K562 (cell line): Measurements from ENCODE around the gene TYMP. TPM values are rescaled to one million over a fixed set of nuclear protein-coding genes. Genes with fewer than 3 reads are reported as not detected.
A peak's percentile ranks its signal among the peaks of the same experiment; 100 is the strongest.

Experiments
- ATAC-seq: fragments of 200-7000 bp; cut with Tn5 transposase; 3 replicates; pipeline ENCODE4 v1.9.1; 2020; ENCODE audit warnings: moderate library complexity
- BruUV-seq: library from RNA; stranded (reverse); fragments of 400-500 nt; replicated peaks from 2 replicates; lab custom pipeline; 2021; lab: Mats Ljungman, UMichigan
- CTCF ChIA-PET: fragments of 300-600 bp; formaldehyde crosslinking; extraction: SDS; loops from one replicate; lab custom pipeline; 2021; ENCODE audit warnings: low intra/inter-chr PET ratio; lab: Yijun Ruan, JAX
- POLR2A ChIA-PET: fragments of 300-600, 350-650 bp; sonication (Branson Sonifier 250); formaldehyde crosslinking; extraction: SDS; loops from one replicate; lab custom pipeline; 2021; ENCODE audit warnings: antibody characterized with exemption, inconsistent platforms; lab: Yijun Ruan, JAX
- DNase-seq, 4 experiments: peaks; one replicate each; pipeline versions ENCODE4 v3.0.0 to v3.0.0-alpha.2; 2011 to 2018; ENCODE audit warnings: low spot score in 3 of 4, mixed read lengths in 3 of 4; ENCODE audit errors: extremely low read depth in 1 of 4
- FAIRE-seq: peaks from 2 replicates; lab custom pipeline; 2011; peaks lifted over from hg19 to GRCh38; lab: Jason Lieb, UNC
- H2AFZ ChIP-seq: 2 replicates; pipeline ENCODE4 v1.6.0; 2011; ENCODE audit warnings: low read depth, low read length, control low read depth, inconsistent platforms
- H3K27ac ChIP-seq: fragments of 200-600 bp; 3 replicates; pipeline ENCODE4 v1.8.0; 2011; ENCODE audit warnings: low read depth, mild to moderate bottlenecking, control low read depth, inconsistent platforms, low read length, moderate library complexity, mixed read lengths; ENCODE audit errors: extremely low read depth
- H3K27me3 ChIP-seq, 2 experiments: fragments of 300-600 bp in 1 of 2; 2 replicates in 1 of 2; 3 replicates in 1 of 2; pipeline versions ENCODE4 v1.6.0 to v1.8.0; 2011; ENCODE audit warnings: inconsistent platforms in 2 of 2, low read length in 2 of 2, mild to moderate bottlenecking in 1 of 2, mixed read lengths in 1 of 2, moderate library complexity in 1 of 2; ENCODE audit not compliant: control insufficient read depth in 2 of 2, insufficient read depth in 2 of 2
- H3K36me3 ChIP-seq: fragments of 300-600 bp; 3 replicates; pipeline ENCODE4 v1.8.0; 2011; ENCODE audit warnings: mild to moderate bottlenecking, low read length, inconsistent platforms; ENCODE audit not compliant: control insufficient read depth, insufficient read depth
- H3K4me1 ChIP-seq, 2 experiments: fragments of 200-600 bp in 1 of 2; replicated peaks in 1 of 2; 2 replicates in 1 of 2; 3 replicates in 1 of 2; pipeline versions ENCODE4 v1.5.1 to v1.8.0; 2011; ENCODE audit warnings: inconsistent platforms in 2 of 2, low read length in 2 of 2, mild to moderate bottlenecking in 1 of 2, mixed read lengths in 1 of 2, moderate library complexity in 1 of 2; ENCODE audit not compliant: control insufficient read depth in 2 of 2, insufficient read depth in 2 of 2
- H3K4me2 ChIP-seq: 2 replicates; pipeline ENCODE4 v1.6.1; 2011; ENCODE audit warnings: low read length, control low read depth, inconsistent platforms, mixed read lengths; ENCODE audit not compliant: insufficient read depth
- H3K4me3 ChIP-seq: fragments of 200-600 bp; sonication (generic), shearing (Covaris generic); 2 replicates; pipeline ENCODE4 v1.5.1; 2016; ENCODE audit warnings: control low read depth, inconsistent platforms
- H3K79me2 ChIP-seq: fragments of 200-600 bp; 3 replicates; pipeline ENCODE4 v1.8.0; 2011; ENCODE audit warnings: low read length, inconsistent platforms; ENCODE audit not compliant: control insufficient read depth, insufficient read depth
- H3K9ac ChIP-seq, 2 experiments: 2 replicates each; pipeline versions ENCODE4 v1.6.0 to v1.6.1; 2011; ENCODE audit warnings: low read depth in 2 of 2, low read length in 2 of 2, control low read depth in 1 of 2, inconsistent platforms in 1 of 2, mild to moderate bottlenecking in 1 of 2, mixed read lengths in 1 of 2; ENCODE audit not compliant: insufficient read depth in 1 of 2
- H3K9me1 ChIP-seq: one replicate; pipeline ENCODE4 v1.6.0; 2011; ENCODE audit warnings: inconsistent platforms, mild to moderate bottlenecking, low read length, moderate library complexity; ENCODE audit not compliant: control insufficient read depth, insufficient read depth
- H3K9me3 ChIP-seq: replicated peaks from 2 replicates; pipeline ENCODE4 v1.5.1; 2011; ENCODE audit warnings: low read depth, low read length, inconsistent platforms; ENCODE audit not compliant: control insufficient read depth, insufficient read depth
- H4K20me1 ChIP-seq: replicated peaks from 2 replicates; pipeline ENCODE4 v1.6.1; 2011; ENCODE audit warnings: low read length, inconsistent platforms, mixed read lengths; ENCODE audit not compliant: control insufficient read depth, insufficient read depth
- CHD1 ChIP-seq: fragments of 200-600 bp; sonication (generic); IDR thresholded peaks from one replicate; pipeline ENCODE4 v1.6.1; 2012; ENCODE audit warnings: mild to moderate bottlenecking, moderate library complexity, low read length, inconsistent platforms
- PCBP2 ChIP-seq: fragments of 200-400 bp; formaldehyde crosslinking; IDR thresholded peaks from 2 replicates; pipeline ENCODE4 v1.6.1; 2018; ENCODE audit warnings: low read length, low read depth, mild to moderate bottlenecking, moderate library complexity; ENCODE audit not compliant: poor library complexity, severe bottlenecking
- PHB ChIP-seq: fragments of 250-450 bp; sonication (Bioruptor Pico); IDR thresholded peaks from 2 replicates; pipeline ENCODE4 v1.5.0; 2021
- TEAD1 ChIP-seq, 2 experiments: fragments of 450-650 bp in 1 of 2; sonication (generic) in 1 of 2; formaldehyde crosslinking; IDR thresholded peaks; 2 replicates each; pipeline versions ENCODE4 v1.4.0 to v1.8.0; 2020 to 2022; ENCODE audit warnings: mild to moderate bottlenecking in 2 of 2, missing genetic modification reagents in 1 of 2
- WGBS: fragments of 100-300 bp; shearing (Covaris generic); methylation state at CpG from one replicate; pipeline ENCODE4 v1.1.6; 2016; ENCODE audit warnings: low coverage, mixed read lengths; ENCODE audit not compliant: insufficient coverage; ENCODE audit errors: missing lambda C conversion rate; 5-methylcytosine and 5-hydroxymethylcytosine counted together
- in situ Hi-C: fragments of 300-500 bp; cut with MboI; formaldehyde crosslinking; loops from 4 replicates; pipeline ENCODE4 v1.15.0; 2018; ENCODE audit warnings: inconsistent platforms, mixed read lengths
- intact Hi-C: fragments of 100-400 bp; cut with micrococcal nuclease; formaldehyde crosslinking; loops from 2 replicates; pipeline ENCODE4 v1.14.2; 2022
- polyA plus RNA-seq, 8 experiments: library from polyadenylated mRNA; depleted of rRNA in 4 of 8; stranded (reverse) in 5 of 8; unstranded in 3 of 8; fragments of >200 nt; fragmentation: Nextera tagmentation in 2 of 8; fragmentation: Illumina TruSeq in 1 of 8; extraction: Ambion mirVana in 2 of 8; extraction: Trizol in 1 of 8; gene quantifications; 2 replicates each; pipeline versions ENCODE4 v1.2.1 to v1.2.3, GENCODE V29; 2011 to 2014; ENCODE audit warnings: inconsistent platforms in 1 of 8, missing spikeins in 1 of 8
- total RNA-seq, 7 experiments: library from RNA; depleted of rRNA in 6 of 7; stranded (reverse); fragments of >200 nt in 6 of 7; fragmentation: Illumina TruSeq in 2 of 7; extraction: Trizol in 2 of 7; gene quantifications; 2 replicates each; pipeline versions ENCODE4 v1.2.1 to v1.2.3, GENCODE V29; 2011 to 2021; ENCODE audit warnings: low replicate concordance in 1 of 7
- TF ChIP-seq, protein P1 (sequence below): fragments of 250-450 bp; sonication (Bioruptor Pico); IDR thresholded peaks from 2 replicates; pipeline ENCODE4 v1.4.0; 2020; ENCODE audit warnings: mild to moderate bottlenecking
- TF ChIP-seq, protein P2 (sequence below): fragments of 200-800 bp; sonication (Bioruptor generic); IDR thresholded peaks from 2 replicates; pipeline ENCODE4 v1.6.1; 2016; ENCODE audit warnings: missing genetic modification characterization, missing compliant biosample characterization

TYMP gene
- total and polyA plus RNA-seq, 9 of the 15 experiments (the other 6 are each of a cell fraction or from before 2014, with no cell fraction given), result 0.03 to 4.0 (median 2.4) TPM; not detected in 4

DNA sequence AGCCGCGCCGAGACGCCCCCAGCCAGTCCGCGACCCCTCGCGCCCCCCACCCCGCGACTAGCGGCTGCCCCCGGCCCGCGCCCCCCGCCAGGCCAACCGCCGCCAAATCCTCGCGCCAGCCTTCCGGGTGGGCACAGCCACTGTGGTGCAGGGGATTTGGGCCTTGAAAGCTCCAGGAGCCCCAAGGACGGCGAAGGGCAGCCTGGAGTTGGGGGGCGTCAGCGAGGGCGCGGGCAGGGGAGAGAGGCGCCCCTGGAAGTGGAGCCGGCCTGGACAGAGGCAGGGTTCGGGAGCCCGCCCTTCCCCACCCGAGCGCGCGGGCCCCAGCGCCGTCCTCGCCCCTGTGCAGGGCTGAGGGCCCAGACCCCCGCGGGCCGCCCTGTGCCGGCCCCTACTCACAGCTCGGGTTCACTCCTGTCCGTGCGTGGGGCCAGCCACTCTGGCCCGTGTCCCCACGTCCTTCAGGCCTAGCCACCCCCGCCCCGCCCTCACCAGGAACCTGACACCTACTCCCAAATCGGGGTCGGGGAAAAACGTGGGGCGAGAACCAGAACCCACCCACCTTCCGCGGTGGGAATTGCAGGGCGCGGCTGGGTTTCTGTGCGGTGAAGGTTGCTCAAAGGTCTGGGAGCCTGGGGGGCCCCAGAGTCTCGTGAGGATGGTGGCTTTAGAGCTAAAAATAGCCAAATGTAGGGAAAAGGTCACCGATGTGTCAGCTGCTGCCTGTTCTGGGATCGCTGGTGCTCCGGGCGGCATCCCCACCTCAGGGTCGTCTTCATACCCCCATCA is 48.4 kb upstream of the TYMP start, which contains the start of gene CPT1B:
Gene CPT1B (minus strand): TSS at position 441 of the 789 bp plus-strand sequence. CDS start 512 bp downstream, outside the sequence.
- intact Hi-C loops (no loop called here), in situ Hi-C loops (loop anchor here (5.0 kb wide), 1 partner anchor 34 kb away; no protein-coding TSS in a partner anchor)
- 76% methylated on average over 6 of the region's 63 CpGs for WGBS
- Histone ChIP-seq H3K9me3 (no peaks in the 10 kb centered on the region), H3K27me3 (no peaks in the 10 kb centered on the region), H3K36me3 (no peaks in the 10 kb centered on the region; the same call in 2 of the 3 replicates), H3K4me3 (no peak within 1 kb of the TSS), H3K79me2 (peaks cover 6% of the 10 kb centered on the region; the same call in 2 of the 3 replicates), H3K9me1 (no peaks in the 10 kb centered on the region), H3K27ac (no peak within 1 kb of the TSS), H3K9ac (no peak within 1 kb of the TSS; a peak in 1 of 4 replicates), H3K4me2 (no peak within 1 kb of the TSS), H4K20me1 (no peaks in the 10 kb centered on the region), H2AFZ (no peak within 1 kb of the TSS), H3K4me1 (peaks cover 4 to 26% of the 10 kb centered on the region in 2 experiments; a peak in 3 of 5 replicates)
- no peak for FAIRE-seq
- DNase-seq, result peak in 2 of 4 experiments; percentile 23 to 28
- ChIA-PET POLR2A (interaction anchor here (0.6 to 2.0 kb wide), 4 partner anchors 12 to 146 kb away, joined by 3 to 4 read pairs (median 3); partner anchors contain the start of gene SYCE3), CTCF (interaction anchor here (3.2 kb wide), 1 partner anchor 42 kb away, joined by 51 read pairs; no protein-coding TSS in a partner anchor)
- no peak for ATAC-seq
- BruUV-seq, result no TSS peak
- TF ChIP-seq, protein P1, sequence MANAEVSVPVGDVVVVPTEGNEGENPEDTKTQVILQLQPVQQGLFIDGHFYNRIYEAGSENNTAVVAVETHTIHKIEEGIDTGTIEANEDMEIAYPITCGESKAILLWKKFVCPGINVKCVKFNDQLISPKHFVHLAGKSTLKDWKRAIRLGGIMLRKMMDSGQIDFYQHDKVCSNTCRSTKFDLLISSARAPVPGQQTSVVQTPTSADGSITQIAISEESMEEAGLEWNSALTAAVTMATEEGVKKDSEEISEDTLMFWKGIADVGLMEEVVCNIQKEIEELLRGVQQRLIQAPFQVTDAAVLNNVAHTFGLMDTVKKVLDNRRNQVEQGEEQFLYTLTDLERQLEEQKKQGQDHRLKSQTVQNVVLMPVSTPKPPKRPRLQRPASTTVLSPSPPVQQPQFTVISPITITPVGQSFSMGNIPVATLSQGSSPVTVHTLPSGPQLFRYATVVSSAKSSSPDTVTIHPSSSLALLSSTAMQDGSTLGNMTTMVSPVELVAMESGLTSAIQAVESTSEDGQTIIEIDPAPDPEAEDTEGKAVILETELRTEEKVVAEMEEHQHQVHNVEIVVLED (CRISPR knock-in tag), result no peak
- TF ChIP-seq PHB (CRISPR knock-in tag) (no peak), CHD1 (no peak), TEAD1 (CRISPR knock-in tag; IDR thresholded peaks at IDR 0.05) (no peak), PCBP2 (no peak)
- TF ChIP-seq, protein P2, sequence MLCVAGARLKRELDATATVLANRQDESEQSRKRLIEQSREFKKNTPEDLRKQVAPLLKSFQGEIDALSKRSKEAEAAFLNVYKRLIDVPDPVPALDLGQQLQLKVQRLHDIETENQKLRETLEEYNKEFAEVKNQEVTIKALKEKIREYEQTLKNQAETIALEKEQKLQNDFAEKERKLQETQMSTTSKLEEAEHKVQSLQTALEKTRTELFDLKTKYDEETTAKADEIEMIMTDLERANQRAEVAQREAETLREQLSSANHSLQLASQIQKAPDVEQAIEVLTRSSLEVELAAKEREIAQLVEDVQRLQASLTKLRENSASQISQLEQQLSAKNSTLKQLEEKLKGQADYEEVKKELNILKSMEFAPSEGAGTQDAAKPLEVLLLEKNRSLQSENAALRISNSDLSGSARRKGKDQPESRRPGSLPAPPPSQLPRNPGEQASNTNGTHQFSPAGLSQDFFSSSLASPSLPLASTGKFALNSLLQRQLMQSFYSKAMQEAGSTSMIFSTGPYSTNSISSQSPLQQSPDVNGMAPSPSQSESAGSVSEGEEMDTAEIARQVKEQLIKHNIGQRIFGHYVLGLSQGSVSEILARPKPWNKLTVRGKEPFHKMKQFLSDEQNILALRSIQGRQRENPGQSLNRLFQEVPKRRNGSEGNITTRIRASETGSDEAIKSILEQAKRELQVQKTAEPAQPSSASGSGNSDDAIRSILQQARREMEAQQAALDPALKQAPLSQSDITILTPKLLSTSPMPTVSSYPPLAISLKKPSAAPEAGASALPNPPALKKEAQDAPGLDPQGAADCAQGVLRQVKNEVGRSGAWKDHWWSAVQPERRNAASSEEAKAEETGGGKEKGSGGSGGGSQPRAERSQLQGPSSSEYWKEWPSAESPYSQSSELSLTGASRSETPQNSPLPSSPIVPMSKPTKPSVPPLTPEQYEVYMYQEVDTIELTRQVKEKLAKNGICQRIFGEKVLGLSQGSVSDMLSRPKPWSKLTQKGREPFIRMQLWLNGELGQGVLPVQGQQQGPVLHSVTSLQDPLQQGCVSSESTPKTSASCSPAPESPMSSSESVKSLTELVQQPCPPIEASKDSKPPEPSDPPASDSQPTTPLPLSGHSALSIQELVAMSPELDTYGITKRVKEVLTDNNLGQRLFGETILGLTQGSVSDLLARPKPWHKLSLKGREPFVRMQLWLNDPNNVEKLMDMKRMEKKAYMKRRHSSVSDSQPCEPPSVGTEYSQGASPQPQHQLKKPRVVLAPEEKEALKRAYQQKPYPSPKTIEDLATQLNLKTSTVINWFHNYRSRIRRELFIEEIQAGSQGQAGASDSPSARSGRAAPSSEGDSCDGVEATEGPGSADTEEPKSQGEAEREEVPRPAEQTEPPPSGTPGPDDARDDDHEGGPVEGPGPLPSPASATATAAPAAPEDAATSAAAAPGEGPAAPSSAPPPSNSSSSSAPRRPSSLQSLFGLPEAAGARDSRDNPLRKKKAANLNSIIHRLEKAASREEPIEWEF (CRISPR knock-in tag), result no peak
